ENCODE measurements around the gene DSCAML1. TPM values are rescaled to one million over a fixed set of nuclear protein-coding genes. Genes with fewer than 3 reads are reported as not detected.

Gene DSCAML1
- polyA plus RNA-seq, 1 donor from 2014 or later = not detected

DNA sequence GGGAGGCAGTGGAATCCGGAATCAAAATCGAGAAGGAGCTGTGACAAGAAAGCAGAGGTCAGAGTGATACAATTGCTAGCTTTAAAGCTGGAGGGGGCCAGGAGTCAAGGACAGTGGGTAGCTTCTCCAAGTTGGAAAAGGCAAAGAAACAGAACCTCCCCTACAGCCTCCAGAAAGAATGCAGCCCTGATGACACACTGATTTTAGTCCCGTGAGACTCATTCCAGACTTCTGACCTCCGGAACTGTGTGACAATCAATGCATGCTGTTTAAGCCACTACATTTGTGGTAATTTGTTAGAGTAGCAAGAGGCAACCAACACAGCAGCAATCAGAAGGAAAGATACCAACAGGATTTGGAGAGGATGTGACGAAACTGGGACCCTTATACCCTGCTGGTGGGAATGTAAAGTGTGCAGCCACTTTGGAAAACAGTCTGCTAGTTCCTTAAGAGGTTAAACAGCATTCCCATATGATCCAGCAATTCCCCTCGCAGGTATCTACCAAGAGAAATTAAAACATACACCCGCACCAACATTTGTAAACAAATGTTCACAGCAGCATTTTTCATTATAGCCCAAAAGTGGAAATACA is 66.7 kb downstream of the DSCAML1 start:
- Mint-ChIP-seq H3K4me1 (no peaks in the 10 kb centered on the region), H3K36me3 (no peaks in the 10 kb centered on the region), H3K4me3 (no peak overlapping the region), H3K27me3 (peaks cover 7% of the 10 kb centered on the region), H3K27ac (no peak overlapping the region), H3K9me3 (no peaks in the 10 kb centered on the region)

DNA sequence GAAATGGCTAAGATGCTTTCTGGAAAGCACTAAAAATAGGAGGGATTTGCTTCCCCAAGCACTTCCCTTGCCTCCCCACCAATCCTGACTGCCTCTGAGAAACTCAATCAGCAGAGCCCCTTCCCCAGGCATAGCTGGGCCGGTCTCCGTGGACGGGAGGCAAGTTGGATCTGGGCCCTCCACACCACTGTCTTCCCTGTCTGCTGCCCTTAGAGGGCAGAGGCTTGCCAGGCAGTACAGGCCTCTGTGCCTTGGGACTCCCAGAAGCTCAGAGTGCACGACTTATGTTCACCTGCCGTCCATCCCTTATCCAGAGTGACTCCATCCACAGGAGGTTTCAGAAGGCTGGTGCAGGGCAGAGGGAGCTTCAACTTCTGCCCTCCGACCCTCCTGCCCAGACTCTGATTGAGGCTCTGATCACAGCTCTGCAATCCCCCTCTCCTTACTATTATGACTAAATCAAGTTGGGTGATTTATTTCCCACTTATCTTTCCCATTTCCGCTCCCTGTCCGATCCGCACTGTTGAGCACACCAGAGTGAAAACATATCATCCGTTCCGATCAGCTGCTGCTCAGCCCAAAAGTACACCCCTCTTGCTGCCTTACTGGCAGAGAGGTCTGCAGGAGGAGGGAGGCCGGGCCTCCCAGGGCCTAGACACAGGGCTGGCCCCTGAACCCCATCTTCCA is 71.8 kb downstream of the DSCAML1 start:
- Mint-ChIP-seq H3K4me1 (no peaks in the 10 kb centered on the region), H3K4me3 (no peak overlapping the region), H3K27me3 (peaks cover 11% of the 10 kb centered on the region), H3K9me3 (no peaks in the 10 kb centered on the region), H3K27ac (no peak overlapping the region), H3K36me3 (no peaks in the 10 kb centered on the region)

DNA sequence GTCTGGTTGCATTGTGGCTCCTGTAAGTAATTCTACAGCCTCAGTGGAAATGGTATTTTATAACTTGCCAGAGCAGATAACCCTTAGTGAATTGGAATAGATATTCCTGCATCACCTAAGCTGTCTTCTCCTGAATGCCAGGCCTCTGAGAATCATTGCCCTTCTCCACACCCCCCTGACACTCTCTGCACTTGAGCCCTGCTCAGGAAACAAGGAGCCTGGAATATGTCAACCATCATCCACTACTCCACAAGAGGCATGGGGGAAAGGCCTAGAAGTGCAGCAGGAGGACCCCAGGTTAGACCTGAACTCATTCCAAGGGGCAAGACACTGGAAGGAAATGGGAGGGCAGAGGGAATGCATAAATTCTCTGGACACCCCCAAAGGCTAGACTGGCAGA is 72.4 kb downstream of the DSCAML1 start:
- H3K9me3 Mint-ChIP-seq = no peaks in the 10 kb centered on the region
- peaks cover 11% of the 10 kb centered on the region for H3K27me3 Mint-ChIP-seq
- H3K36me3 Mint-ChIP-seq = no peaks in the 10 kb centered on the region
- H3K4me3 Mint-ChIP-seq = no peak overlapping the region
- no peak overlapping the region for H3K27ac Mint-ChIP-seq
- no peaks in the 10 kb centered on the region for H3K4me1 Mint-ChIP-seq

- Mint-ChIP-seq H3K27me3 (peaks cover 9% of the 10 kb centered on the region), H3K4me1 (no peaks in the 10 kb centered on the region), H3K36me3 (no peaks in the 10 kb centered on the region), H3K4me3 (no peak overlapping the region), H3K27ac (no peak overlapping the region), H3K9me3 (no peaks in the 10 kb centered on the region)
Observed at GRCh38 chr11:117724104-117724503, 72.9 kb downstream of the DSCAML1 start.

DNA sequence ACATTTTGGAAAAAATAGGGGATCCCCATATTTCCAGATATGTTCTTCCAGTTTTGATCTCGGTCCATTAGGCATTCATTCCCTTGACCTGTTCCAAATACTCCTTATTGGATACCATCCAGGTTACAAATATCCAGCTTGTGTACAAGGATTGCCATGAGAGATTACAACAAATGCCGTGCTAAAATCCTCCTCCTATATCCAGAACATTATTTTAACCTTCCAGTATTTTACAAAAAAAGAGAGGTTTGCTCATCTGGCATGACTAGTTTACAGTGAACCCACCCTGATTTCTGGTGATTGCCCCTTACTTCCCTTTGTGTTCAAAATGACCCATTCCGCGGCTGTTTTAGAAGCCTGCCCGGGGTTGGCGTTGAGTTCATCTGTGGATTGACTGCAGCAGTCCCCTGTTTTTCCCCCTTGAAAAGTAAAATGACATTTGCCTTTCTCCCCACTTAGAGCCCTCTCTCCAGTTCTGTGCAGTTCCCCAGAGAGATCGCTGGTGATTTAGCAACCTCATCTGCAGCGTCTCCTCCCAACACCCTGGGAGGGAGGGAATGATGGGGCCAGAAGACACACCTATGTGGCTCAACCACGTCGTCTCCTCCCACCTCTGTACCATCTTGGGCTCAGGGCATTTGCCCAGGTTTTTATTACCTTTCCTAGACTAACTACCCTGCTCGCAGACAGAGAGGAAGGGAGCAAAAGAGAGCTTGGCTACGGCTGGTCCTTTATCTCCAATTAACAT is 73.6 kb downstream of the DSCAML1 start:
- Mint-ChIP-seq H3K4me3 (no peak overlapping the region), H3K27me3 (peaks cover 9% of the 10 kb centered on the region), H3K36me3 (no peaks in the 10 kb centered on the region), H3K9me3 (no peaks in the 10 kb centered on the region), H3K27ac (no peak overlapping the region), H3K4me1 (no peaks in the 10 kb centered on the region)

DNA sequence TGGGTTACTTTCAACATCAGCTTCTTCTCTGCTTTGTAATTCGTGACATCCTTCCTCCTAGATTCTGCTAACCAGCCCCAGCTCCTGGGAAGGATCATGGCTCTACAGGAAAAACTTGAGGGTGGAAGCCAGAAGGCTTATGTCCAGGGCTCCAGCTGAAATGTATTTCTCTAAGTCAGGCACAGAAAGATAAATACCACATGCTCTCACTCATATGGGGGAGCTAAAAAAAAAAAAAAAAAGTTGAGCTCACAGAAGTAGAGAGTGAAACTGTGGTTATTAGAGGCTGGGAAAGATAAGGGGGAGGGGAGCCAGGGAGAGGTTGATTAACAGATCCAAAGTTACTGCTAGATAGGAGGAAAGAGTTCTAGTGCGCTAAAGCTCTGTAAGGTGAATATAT is 74.9 kb downstream of the DSCAML1 start:
- Mint-ChIP-seq H3K27ac (no peak overlapping the region), H3K4me1 (no peaks in the 10 kb centered on the region), H3K36me3 (no peaks in the 10 kb centered on the region), H3K27me3 (peaks cover 13% of the 10 kb centered on the region), H3K9me3 (no peaks in the 10 kb centered on the region), H3K4me3 (no peak overlapping the region)

DNA sequence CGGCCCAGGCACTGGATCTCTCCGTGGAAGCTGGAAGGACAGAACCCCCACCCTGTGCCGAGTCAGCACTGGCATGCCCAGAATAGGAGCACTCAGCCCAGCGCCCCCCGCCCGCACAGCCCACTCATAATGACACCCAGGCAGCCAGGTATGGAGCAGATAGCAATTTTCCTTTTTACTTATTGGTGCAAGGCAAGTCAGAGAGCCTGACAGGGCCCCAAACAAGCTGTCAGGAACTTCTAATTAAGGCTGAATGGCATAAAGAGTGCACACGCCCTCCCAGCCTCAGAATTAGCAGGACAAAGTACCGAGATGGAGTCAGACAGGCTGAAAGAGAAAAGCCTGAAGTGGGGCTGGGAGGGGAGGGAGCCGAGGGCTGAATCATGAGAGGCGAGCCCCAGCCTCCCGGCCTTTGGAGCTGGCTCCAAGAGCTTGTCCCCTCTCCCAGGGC is 76.9 kb downstream of the DSCAML1 start:
- peaks cover 24% of the 10 kb centered on the region for H3K27me3 Mint-ChIP-seq
- no peaks in the 10 kb centered on the region for H3K36me3 Mint-ChIP-seq
- H3K4me3 Mint-ChIP-seq = no peak overlapping the region
- no peaks in the 10 kb centered on the region for H3K4me1 Mint-ChIP-seq
- no peak overlapping the region for H3K27ac Mint-ChIP-seq
- H3K9me3 Mint-ChIP-seq = no peaks in the 10 kb centered on the region

DNA sequence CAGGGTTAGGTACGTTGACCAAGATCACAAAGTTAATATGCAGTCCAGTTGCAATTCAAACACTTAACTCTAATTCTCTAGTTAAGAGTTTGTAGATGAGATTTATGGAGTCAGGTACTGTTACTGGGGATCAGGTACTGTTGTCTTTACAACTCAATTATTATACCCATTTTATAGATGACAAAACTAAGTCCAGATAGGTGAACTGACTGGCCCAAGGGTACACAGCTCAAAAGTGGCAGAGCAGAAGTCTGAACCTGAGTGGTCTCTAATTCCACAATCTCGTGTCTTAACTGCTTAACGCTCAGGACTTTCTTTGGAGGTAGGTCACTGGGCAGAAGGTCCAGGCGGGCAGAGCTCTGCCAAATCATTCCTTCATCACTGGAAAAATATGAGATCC is 77.5 kb downstream of the DSCAML1 start:
- Mint-ChIP-seq H3K36me3 (no peaks in the 10 kb centered on the region), H3K4me3 (no peak overlapping the region), H3K4me1 (no peaks in the 10 kb centered on the region), H3K27me3 (peaks cover 24% of the 10 kb centered on the region), H3K27ac (peak overlapping the region in 1 of 3 donors; percentile 69), H3K9me3 (no peaks in the 10 kb centered on the region)

DNA sequence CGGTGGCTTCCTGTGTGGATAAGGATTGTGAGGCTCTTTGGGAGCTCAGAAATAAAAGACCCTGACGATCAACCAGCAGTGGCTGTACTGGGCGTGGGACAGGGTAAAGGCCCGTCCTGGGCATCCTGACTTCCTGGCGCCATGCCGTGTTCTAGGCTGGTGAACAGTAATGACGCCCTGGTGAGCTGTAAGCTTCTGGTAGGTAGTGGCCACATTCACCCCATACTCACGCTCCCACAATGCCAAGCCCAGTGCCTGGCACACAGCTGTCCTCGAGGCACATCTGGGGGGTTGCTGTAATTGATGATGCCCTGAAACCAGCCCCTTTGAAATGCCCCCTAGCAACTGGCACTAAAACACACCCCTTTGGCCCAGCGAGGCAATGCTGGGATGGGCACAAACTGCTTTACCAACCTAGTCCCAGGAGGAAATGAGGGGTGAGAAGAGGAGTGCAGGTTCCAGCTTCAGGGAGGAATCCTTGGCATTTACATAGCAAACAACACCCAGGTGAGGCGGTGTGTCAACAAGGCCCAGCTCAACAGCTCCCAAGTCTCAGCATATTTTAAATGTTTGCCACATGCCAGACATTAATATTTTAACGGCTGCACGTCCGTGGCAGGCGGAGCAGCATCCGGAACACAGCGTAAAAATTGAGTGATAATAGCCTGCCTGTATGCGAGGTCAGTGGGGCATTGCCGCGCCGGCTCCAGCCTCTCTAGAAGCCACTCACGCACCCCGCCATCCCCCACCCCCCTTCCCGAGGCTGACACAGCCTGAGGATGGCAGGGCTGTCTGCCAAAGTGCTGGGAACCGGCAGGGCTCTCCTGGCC is 79.3 kb downstream of the DSCAML1 start:
- peaks cover 28% of the 10 kb centered on the region for H3K27me3 Mint-ChIP-seq

DNA sequence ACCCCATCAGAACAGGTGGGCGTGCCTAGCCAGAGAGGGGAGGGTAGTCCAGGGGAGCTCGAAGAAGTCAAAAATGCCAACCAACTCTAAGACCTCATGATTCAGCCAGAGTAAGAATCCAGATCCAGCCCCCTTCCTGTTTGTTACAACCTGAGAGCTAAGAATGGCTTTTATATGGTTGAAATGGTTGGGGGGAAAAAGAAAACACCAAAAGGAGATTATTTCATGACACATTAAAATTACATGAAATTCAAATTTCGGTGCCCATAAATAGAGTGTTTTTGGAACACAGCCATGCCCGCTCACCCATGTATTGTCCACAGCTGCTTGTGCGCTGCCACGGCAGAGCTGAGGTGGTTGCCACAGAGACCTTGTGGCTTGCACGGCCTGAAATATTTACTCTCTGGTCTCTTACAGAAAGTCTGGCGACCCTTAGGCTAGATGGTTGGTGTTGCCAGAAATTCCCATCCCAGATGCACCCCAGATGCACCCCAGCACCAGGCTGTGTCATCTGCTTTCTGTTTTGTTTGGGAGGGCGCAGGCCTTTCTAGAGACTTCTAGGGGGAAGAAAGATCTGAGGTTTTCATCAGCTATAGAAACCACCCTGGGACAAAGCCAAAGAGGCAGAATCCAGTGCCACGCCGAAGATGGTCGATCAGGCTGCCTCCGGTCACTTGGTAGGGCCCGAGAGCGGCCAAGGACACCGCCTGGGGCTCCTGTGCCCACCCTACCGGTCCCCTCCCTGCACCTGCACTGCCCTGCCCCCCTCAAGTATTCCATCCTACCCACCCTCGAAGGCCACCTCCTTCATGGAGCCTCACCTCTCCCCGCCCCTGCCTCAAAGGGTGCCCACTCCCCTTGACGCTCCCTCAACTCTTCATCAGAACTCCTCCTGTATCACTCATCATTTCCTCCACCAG is 80.2 kb downstream of the DSCAML1 start:
- Mint-ChIP-seq H3K27me3 (peaks cover 28% of the 10 kb centered on the region), H3K27ac (no peak overlapping the region), H3K4me1 (no peaks in the 10 kb centered on the region), H3K36me3 (no peaks in the 10 kb centered on the region), H3K9me3 (peaks cover 0 to 6% (median 0%) of the 10 kb centered on the region in 3 donors), H3K4me3 (no peak overlapping the region)

More for the DNA sequence above, 79.3 kb downstream of the DSCAML1 start:
- Mint-ChIP-seq H3K9me3 (peaks cover 0 to 6% (median 0%) of the 10 kb centered on the region in 3 donors), H3K4me3 (no peak overlapping the region), H3K27ac (no peak overlapping the region), H3K4me1 (no peaks in the 10 kb centered on the region), H3K36me3 (no peaks in the 10 kb centered on the region)

DNA sequence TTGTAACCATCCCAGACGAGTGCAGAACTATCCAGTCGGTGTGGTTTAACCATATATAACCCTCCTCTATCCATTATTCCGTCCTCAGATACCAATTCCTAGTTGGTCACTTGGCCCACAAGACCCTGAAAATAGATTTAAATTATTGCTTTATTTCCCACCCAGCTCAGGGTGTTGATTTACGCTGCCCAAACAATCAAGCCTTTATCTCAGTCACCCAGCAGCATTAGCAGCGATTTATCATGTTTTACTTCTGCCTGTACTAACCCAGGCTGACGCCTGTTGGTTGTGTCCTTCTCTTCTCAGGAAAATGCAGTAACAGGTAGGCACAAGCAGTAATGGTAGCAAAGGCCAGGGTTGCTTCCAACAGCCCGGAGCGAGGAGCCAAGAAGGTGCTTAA is 81.2 kb downstream of the DSCAML1 start:
- Mint-ChIP-seq H3K9me3 (peaks cover 0 to 6% (median 0%) of the 10 kb centered on the region in 3 donors), H3K27me3 (peaks cover 28% of the 10 kb centered on the region), H3K36me3 (no peaks in the 10 kb centered on the region), H3K4me1 (no peaks in the 10 kb centered on the region), H3K4me3 (no peak overlapping the region), H3K27ac (peak overlapping the region in 1 of 3 donors; percentile 40)

DNA sequence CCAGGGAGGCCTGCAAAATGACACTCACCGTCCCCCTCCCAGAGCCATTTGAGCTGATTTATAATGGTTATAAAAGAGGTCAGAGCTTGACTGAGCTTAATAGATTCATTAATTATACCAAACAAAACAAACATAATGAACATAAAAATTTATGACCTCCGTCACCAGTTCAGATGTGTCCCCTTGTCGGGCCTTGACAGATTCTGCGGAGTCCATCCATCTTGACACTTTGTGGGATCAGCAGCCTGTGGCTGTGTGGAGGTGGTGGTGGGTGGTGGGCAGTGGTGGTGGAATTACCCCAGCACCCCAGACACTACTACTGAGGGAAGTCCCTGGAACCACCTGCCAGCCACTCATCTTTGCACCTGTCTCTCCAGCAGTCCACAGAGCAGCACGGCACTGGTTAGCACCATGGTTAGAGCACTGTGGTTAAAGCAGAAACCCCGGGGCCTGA is 83.5 kb downstream of the DSCAML1 start:
- peaks cover 26% of the 10 kb centered on the region for H3K27me3 Mint-ChIP-seq
- no peaks in the 10 kb centered on the region for H3K4me1 Mint-ChIP-seq
- no peak overlapping the region for H3K27ac Mint-ChIP-seq
- H3K9me3 Mint-ChIP-seq = peaks cover 0 to 6% (median 0%) of the 10 kb centered on the region in 3 donors
- H3K4me3 Mint-ChIP-seq = no peak overlapping the region
- H3K36me3 Mint-ChIP-seq = no peaks in the 10 kb centered on the region

- Mint-ChIP-seq H3K36me3 (no peaks in the 10 kb centered on the region), H3K27ac (no peak overlapping the region), H3K4me3 (no peak overlapping the region), H3K4me1 (no peaks in the 10 kb centered on the region), H3K27me3 (peaks cover 22% of the 10 kb centered on the region), H3K9me3 (peaks cover 0 to 6% (median 0%) of the 10 kb centered on the region in 3 donors)
Observed at GRCh38 chr11:117712530-117712929, 84.5 kb downstream of the DSCAML1 start.

DNA sequence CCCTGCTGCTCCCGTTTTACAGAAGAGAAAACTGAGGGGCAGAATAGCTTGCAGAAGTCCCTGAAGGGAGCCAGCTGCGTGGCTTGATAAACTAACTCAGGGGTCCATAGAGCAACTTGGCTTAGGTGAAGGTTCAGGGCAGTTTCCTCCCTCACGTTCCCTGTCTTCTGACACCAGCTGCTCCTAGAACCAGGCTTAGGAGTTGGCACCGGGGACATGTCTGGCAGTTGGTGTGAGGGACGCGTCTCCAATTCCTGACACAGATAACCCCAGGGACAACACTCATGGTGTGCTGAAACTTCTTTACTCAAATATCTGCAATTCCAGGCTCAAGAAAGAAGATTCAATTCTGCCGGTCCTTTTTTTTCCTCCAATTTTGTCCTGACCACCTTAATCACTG is 85.7 kb downstream of the DSCAML1 start:
- Mint-ChIP-seq H3K4me1 (no peaks in the 10 kb centered on the region), H3K27me3 (peaks cover 19% of the 10 kb centered on the region), H3K9me3 (peaks cover 0 to 6% (median 0%) of the 10 kb centered on the region in 3 donors), H3K4me3 (no peak overlapping the region), H3K27ac (no peak overlapping the region), H3K36me3 (no peaks in the 10 kb centered on the region)
